Measurements from ENCODE around the gene NDUFS4. TPM values are rescaled to one million over a fixed set of nuclear protein-coding genes. Genes with fewer than 3 reads are reported as not detected.

NDUFS4 gene
- polyA plus RNA-seq, 1 donor = 110 TPM

GRCh38 chr5:53568871-53569270 is 8.4 kb downstream of the NDUFS4 start:
- no peaks in the 10 kb centered on the region for H3K9me3 ChIP-seq (ENCODE audit: control insufficient read depth, low read depth, low read length)
- no peak overlapping the region for H3K27ac ChIP-seq (ENCODE audit: low read length)
- H3K27me3 ChIP-seq (ENCODE audit: control insufficient read depth, insufficient read depth, low read length) = no peaks in the 10 kb centered on the region
- no peak overlapping the region for H3K4me3 ChIP-seq (ENCODE audit: low read length)
- 100% methylated on average over 1 of the region's 1 CpG for WGBS (ENCODE audit: insufficient coverage, low lambda C conversion rate)
- no peaks in the 10 kb centered on the region for H3K36me3 ChIP-seq (ENCODE audit: control insufficient read depth, insufficient read depth, low read length)
- H3K4me1 ChIP-seq (ENCODE audit: control insufficient read depth, insufficient read depth, low read length) = no peaks in the 10 kb centered on the region
- DNase-seq = no peak

- no peaks in the 10 kb centered on the region for H3K27me3 ChIP-seq (ENCODE audit: control insufficient read depth, insufficient read depth, low read length)
- no peak overlapping the region for H3K4me3 ChIP-seq (ENCODE audit: low read length)
- H3K27ac ChIP-seq (ENCODE audit: low read length) = no peak overlapping the region
- WGBS (ENCODE audit: insufficient coverage, low lambda C conversion rate) = 27% methylated on average over 2 of the region's 4 CpGs
- no peaks in the 10 kb centered on the region for H3K9me3 ChIP-seq (ENCODE audit: control insufficient read depth, low read depth, low read length)
- no peaks in the 10 kb centered on the region for H3K36me3 ChIP-seq (ENCODE audit: control insufficient read depth, insufficient read depth, low read length)
- no peaks in the 10 kb centered on the region for H3K4me1 ChIP-seq (ENCODE audit: control insufficient read depth, insufficient read depth, low read length)
- DNase-seq = peak in 1 of 2 donors; percentile 45
Measured at GRCh38 chr5:53569453-53569852, 9.0 kb downstream of the NDUFS4 start.

- H3K4me3 ChIP-seq (ENCODE audit: low read length) = no peak overlapping the region
- no peaks in the 10 kb centered on the region for H3K4me1 ChIP-seq (ENCODE audit: control insufficient read depth, insufficient read depth, low read length)
- no peaks in the 10 kb centered on the region for H3K27me3 ChIP-seq (ENCODE audit: control insufficient read depth, insufficient read depth, low read length)
- no peaks in the 10 kb centered on the region for H3K36me3 ChIP-seq (ENCODE audit: control insufficient read depth, insufficient read depth, low read length)
- H3K9me3 ChIP-seq (ENCODE audit: control insufficient read depth, low read depth, low read length) = no peaks in the 10 kb centered on the region
- no peak overlapping the region for H3K27ac ChIP-seq (ENCODE audit: low read length)
- no CpG with 5 or more reads among the region's 1 CpG for WGBS (ENCODE audit: insufficient coverage, low lambda C conversion rate)
- no peak for DNase-seq
Measured at GRCh38 chr5:53571403-53571802, 11.0 kb downstream of the NDUFS4 start.

- no CpG with 5 or more reads among the region's 3 CpGs for WGBS (ENCODE audit: insufficient coverage, low lambda C conversion rate)
- no peaks in the 10 kb centered on the region for H3K36me3 ChIP-seq (ENCODE audit: control insufficient read depth, insufficient read depth, low read length)
- no peak for DNase-seq
- no peak overlapping the region for H3K4me3 ChIP-seq (ENCODE audit: low read length)
- H3K27me3 ChIP-seq (ENCODE audit: control insufficient read depth, insufficient read depth, low read length) = no peaks in the 10 kb centered on the region
- H3K9me3 ChIP-seq (ENCODE audit: control insufficient read depth, low read depth, low read length) = no peaks in the 10 kb centered on the region
- no peak overlapping the region for H3K27ac ChIP-seq (ENCODE audit: low read length)
- no peaks in the 10 kb centered on the region for H3K4me1 ChIP-seq (ENCODE audit: control insufficient read depth, insufficient read depth, low read length)
Measured at GRCh38 chr5:53575101-53575500, 14.7 kb downstream of the NDUFS4 start.

- Histone ChIP-seq H3K9me3 (ENCODE audit: control insufficient read depth, low read depth, low read length) (no peaks in the 10 kb centered on the region), H3K4me1 (ENCODE audit: control insufficient read depth, insufficient read depth, low read length) (no peaks in the 10 kb centered on the region), H3K36me3 (ENCODE audit: control insufficient read depth, insufficient read depth, low read length) (no peaks in the 10 kb centered on the region), H3K27me3 (ENCODE audit: control insufficient read depth, insufficient read depth, low read length) (no peaks in the 10 kb centered on the region), H3K4me3 (ENCODE audit: low read length) (no peak overlapping the region), H3K27ac (ENCODE audit: low read length) (no peak overlapping the region)
- no peak for DNase-seq
Measured at GRCh38 chr5:53575831-53576230, 15.4 kb downstream of the NDUFS4 start.

GRCh38 chr5:53576674-53577073 is 16.2 kb downstream of the NDUFS4 start:
- Histone ChIP-seq H3K27ac (ENCODE audit: low read length) (no peak overlapping the region), H3K27me3 (ENCODE audit: control insufficient read depth, insufficient read depth, low read length) (no peaks in the 10 kb centered on the region), H3K9me3 (ENCODE audit: control insufficient read depth, low read depth, low read length) (no peaks in the 10 kb centered on the region), H3K4me3 (ENCODE audit: low read length) (no peak overlapping the region), H3K4me1 (ENCODE audit: control insufficient read depth, insufficient read depth, low read length) (no peaks in the 10 kb centered on the region), H3K36me3 (ENCODE audit: control insufficient read depth, insufficient read depth, low read length) (no peaks in the 10 kb centered on the region)
- no CpG with 5 or more reads among the region's 2 CpGs for WGBS (ENCODE audit: insufficient coverage, low lambda C conversion rate)
- no peak for DNase-seq

GRCh38 chr5:53578854-53579253 is 18.4 kb downstream of the NDUFS4 start:
- Histone ChIP-seq H3K4me3 (ENCODE audit: low read length) (no peak overlapping the region), H3K4me1 (ENCODE audit: control insufficient read depth, insufficient read depth, low read length) (no peaks in the 10 kb centered on the region), H3K36me3 (ENCODE audit: control insufficient read depth, insufficient read depth, low read length) (no peaks in the 10 kb centered on the region), H3K9me3 (ENCODE audit: control insufficient read depth, low read depth, low read length) (no peaks in the 10 kb centered on the region), H3K27ac (ENCODE audit: low read length) (no peak overlapping the region), H3K27me3 (ENCODE audit: control insufficient read depth, insufficient read depth, low read length) (no peaks in the 10 kb centered on the region)
- no peak for DNase-seq
- 95% methylated on average over 4 of the region's 4 CpGs for WGBS (ENCODE audit: insufficient coverage, low lambda C conversion rate)

GRCh38 chr5:53580547-53580946 is 20.1 kb downstream of the NDUFS4 start:
- Histone ChIP-seq H3K4me1 (ENCODE audit: control insufficient read depth, insufficient read depth, low read length) (no peaks in the 10 kb centered on the region), H3K4me3 (ENCODE audit: low read length) (no peak overlapping the region)
- 96% methylated on average over 5 of the region's 7 CpGs for WGBS (ENCODE audit: insufficient coverage, low lambda C conversion rate)

GRCh38 chr5:53582225-53582624 is 21.8 kb downstream of the NDUFS4 start:
- Histone ChIP-seq H3K4me3 (ENCODE audit: low read length) (no peak overlapping the region), H3K36me3 (ENCODE audit: control insufficient read depth, insufficient read depth, low read length) (no peaks in the 10 kb centered on the region), H3K4me1 (ENCODE audit: control insufficient read depth, insufficient read depth, low read length) (no peaks in the 10 kb centered on the region), H3K27me3 (ENCODE audit: control insufficient read depth, insufficient read depth, low read length) (no peaks in the 10 kb centered on the region), H3K27ac (ENCODE audit: low read length) (no peak overlapping the region), H3K9me3 (ENCODE audit: control insufficient read depth, low read depth, low read length) (no peaks in the 10 kb centered on the region)
- DNase-seq = no peak
- WGBS (ENCODE audit: insufficient coverage, low lambda C conversion rate) = 94% methylated on average over 2 of the region's 4 CpGs

More at GRCh38 chr5:53580547-53580946, 20.1 kb downstream of the NDUFS4 start:
- H3K27me3 ChIP-seq (ENCODE audit: control insufficient read depth, insufficient read depth, low read length) = no peaks in the 10 kb centered on the region
- no peak overlapping the region for H3K27ac ChIP-seq (ENCODE audit: low read length)
- no peaks in the 10 kb centered on the region for H3K36me3 ChIP-seq (ENCODE audit: control insufficient read depth, insufficient read depth, low read length)
- DNase-seq = no peak
- no peaks in the 10 kb centered on the region for H3K9me3 ChIP-seq (ENCODE audit: control insufficient read depth, low read depth, low read length)

GRCh38 chr5:53590759-53591158 is 30.3 kb downstream of the NDUFS4 start:
- 100% methylated on average over 1 of the region's 1 CpG for WGBS (ENCODE audit: insufficient coverage, low lambda C conversion rate)
- Histone ChIP-seq H3K4me3 (ENCODE audit: low read length) (no peak overlapping the region), H3K27me3 (ENCODE audit: control insufficient read depth, insufficient read depth, low read length) (no peaks in the 10 kb centered on the region), H3K4me1 (ENCODE audit: control insufficient read depth, insufficient read depth, low read length) (no peaks in the 10 kb centered on the region), H3K36me3 (ENCODE audit: control insufficient read depth, insufficient read depth, low read length) (no peaks in the 10 kb centered on the region), H3K27ac (ENCODE audit: low read length) (no peak overlapping the region), H3K9me3 (ENCODE audit: control insufficient read depth, low read depth, low read length) (no peaks in the 10 kb centered on the region)
- no peak for DNase-seq

GRCh38 chr5:53594419-53594818 is 34.0 kb downstream of the NDUFS4 start:
- Histone ChIP-seq H3K27ac (ENCODE audit: low read length) (no peak overlapping the region), H3K27me3 (ENCODE audit: control insufficient read depth, insufficient read depth, low read length) (no peaks in the 10 kb centered on the region), H3K4me1 (ENCODE audit: control insufficient read depth, insufficient read depth, low read length) (no peaks in the 10 kb centered on the region), H3K36me3 (ENCODE audit: control insufficient read depth, insufficient read depth, low read length) (no peaks in the 10 kb centered on the region), H3K9me3 (ENCODE audit: control insufficient read depth, low read depth, low read length) (peaks cover 2% of the 10 kb centered on the region), H3K4me3 (ENCODE audit: low read length) (no peak overlapping the region)
- no peak for DNase-seq
- 100% methylated on average over 1 of the region's 1 CpG for WGBS (ENCODE audit: insufficient coverage, low lambda C conversion rate)

Measured in large intestine (tissue), 3 donors.